RWPE1 (cell line): ENCODE measurements around the gene ESPNL.
A peak's percentile ranks its signal among the peaks of the same experiment; 100 is the strongest.

ENCODE experiments used
- CTCF ChIA-PET: fragments of 350-600 bp; sonication (Branson Sonifier 250); formaldehyde crosslinking; extraction: SDS; loops from one replicate; lab custom pipeline; 2021; lab: Yijun Ruan, JAX
- POLR2A ChIA-PET: fragments of 400-600 bp; formaldehyde crosslinking; extraction: SDS; loops from one replicate; lab custom pipeline; 2020; ENCODE audit warnings: antibody characterized with exemption; ENCODE audit not compliant: low non-redundant PET; lab: Yijun Ruan, JAX
- DNase-seq: peaks from one replicate; pipeline ENCODE4 v3.0.0; 2012; ENCODE audit warnings: low spot score
- H3K27ac ChIP-seq: fragments of 450-650 bp; 2 replicates; pipeline ENCODE4 v1.5.1; 2017
- CTCF ChIP-seq: fragments of 450-650 bp; conservative IDR thresholded peaks from 2 replicates; pipeline ENCODE4 v1.5.1; 2017; ENCODE audit warnings: low read depth, mild to moderate bottlenecking

Gene ESPNL

GRCh38 chr2:238137885-238138284, 37.7 kb downstream of the ESPNL start:
- no peak for DNase-seq
- peak overlapping the region; percentile 27; the same call in 1 of the 2 replicates for H3K27ac ChIP-seq
- POLR2A ChIA-PET = interaction anchor here (0.7 kb wide), 1 partner anchor 10 kb away, joined by 3 read pairs; no protein-coding TSS in a partner anchor
- no peak for TF ChIP-seq CTCF
- CTCF ChIA-PET = interaction anchor here (0.6 to 0.8 kb wide), 2 partner anchors 9 to 27 kb away, joined by 3 read pairs; no protein-coding TSS in a partner anchor

- peak within 1 kb of the TSS; percentile 27; the same call in 1 of the 2 replicates for H3K27ac ChIP-seq
- ChIA-PET CTCF (interaction anchor here (0.6 to 1.0 kb wide), 4 partner anchors 8 to 216 kb away, joined by 3 to 6 read pairs (median 3); no protein-coding TSS in a partner anchor), POLR2A (no interaction called here)
- TF ChIP-seq CTCF = no peak
- no peak for DNase-seq
Measured at GRCh38 chr2:238138331-238139195, 38.4 kb downstream of the ESPNL start, which contains the start of gene KLHL30. TSS of gene KLHL30 (plus strand) at chr2:238138668. CDS start at chr2:238140755, 2,087 bp downstream.

GRCh38 chr2:238139196-238140039, 39.3 kb downstream of the ESPNL start:
- ChIA-PET CTCF (interaction anchor here (0.6 to 1.0 kb wide), 2 partner anchors 11 to 217 kb away, joined by 3 to 6 read pairs; no protein-coding TSS in a partner anchor), POLR2A (no interaction called here)
- DNase-seq = no peak
- H3K27ac ChIP-seq = no peak overlapping the region
- peak; percentile 58 for TF ChIP-seq CTCF

GRCh38 chr2:238140040-238140439, 39.9 kb downstream of the ESPNL start:
- DNase-seq = no peak
- POLR2A ChIA-PET = no interaction called here
- no peak for TF ChIP-seq CTCF
- CTCF ChIA-PET = no interaction called here
- no peak overlapping the region for H3K27ac ChIP-seq

- no peak for TF ChIP-seq CTCF
- POLR2A ChIA-PET = no interaction called here
- peak overlapping the region; percentile 71 for H3K27ac ChIP-seq
- CTCF ChIA-PET = interaction anchor here (0.5 to 1.3 kb wide), 3 partner anchors 11 to 283 kb away, joined by 3 to 7 read pairs (median 4); no protein-coding TSS in a partner anchor
- DNase-seq = no peak
Measured at GRCh38 chr2:238140721-238141540, 40.8 kb downstream of the ESPNL start.
